Measurements from ENCODE around the gene PDS5B.

DNA sequence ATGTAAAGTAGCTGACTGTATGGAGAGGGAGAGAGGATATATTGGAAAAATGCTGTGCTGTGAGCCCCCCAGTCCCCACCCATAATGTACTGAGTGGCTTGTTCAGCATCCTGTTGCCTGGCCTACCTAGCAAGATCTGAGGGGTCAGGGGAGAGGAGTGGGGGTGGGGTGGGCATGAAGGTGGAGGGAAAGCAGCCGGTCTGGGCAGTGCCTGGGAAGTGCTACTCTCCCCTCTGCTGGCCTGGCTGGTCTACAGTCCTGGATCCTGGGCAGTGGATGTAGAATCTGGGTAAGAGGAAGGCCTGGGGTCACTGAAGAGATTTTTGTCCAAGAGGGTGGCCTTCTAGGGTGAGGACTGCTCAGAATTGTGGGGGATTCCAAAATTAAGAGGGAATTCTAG, 210.5 kb downstream of the PDS5B start:
- TF ChIP-seq POLR2A (IDR thresholded peaks at IDR 0.05): no peak
- TF ChIP-seq, protein P1, sequence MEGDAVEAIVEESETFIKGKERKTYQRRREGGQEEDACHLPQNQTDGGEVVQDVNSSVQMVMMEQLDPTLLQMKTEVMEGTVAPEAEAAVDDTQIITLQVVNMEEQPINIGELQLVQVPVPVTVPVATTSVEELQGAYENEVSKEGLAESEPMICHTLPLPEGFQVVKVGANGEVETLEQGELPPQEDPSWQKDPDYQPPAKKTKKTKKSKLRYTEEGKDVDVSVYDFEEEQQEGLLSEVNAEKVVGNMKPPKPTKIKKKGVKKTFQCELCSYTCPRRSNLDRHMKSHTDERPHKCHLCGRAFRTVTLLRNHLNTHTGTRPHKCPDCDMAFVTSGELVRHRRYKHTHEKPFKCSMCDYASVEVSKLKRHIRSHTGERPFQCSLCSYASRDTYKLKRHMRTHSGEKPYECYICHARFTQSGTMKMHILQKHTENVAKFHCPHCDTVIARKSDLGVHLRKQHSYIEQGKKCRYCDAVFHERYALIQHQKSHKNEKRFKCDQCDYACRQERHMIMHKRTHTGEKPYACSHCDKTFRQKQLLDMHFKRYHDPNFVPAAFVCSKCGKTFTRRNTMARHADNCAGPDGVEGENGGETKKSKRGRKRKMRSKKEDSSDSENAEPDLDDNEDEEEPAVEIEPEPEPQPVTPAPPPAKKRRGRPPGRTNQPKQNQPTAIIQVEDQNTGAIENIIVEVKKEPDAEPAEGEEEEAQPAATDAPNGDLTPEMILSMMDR (IDR thresholded peaks at IDR 0.05): no peak
